ENCODE measurements around the gene PPP1R14C.
"Not testable (repeated sequence)": the region's sequence is repeated elsewhere in the genome, so short reads cannot be mapped to it uniquely, and the experiment has no call there.

The PPP1R14C gene

DNA sequence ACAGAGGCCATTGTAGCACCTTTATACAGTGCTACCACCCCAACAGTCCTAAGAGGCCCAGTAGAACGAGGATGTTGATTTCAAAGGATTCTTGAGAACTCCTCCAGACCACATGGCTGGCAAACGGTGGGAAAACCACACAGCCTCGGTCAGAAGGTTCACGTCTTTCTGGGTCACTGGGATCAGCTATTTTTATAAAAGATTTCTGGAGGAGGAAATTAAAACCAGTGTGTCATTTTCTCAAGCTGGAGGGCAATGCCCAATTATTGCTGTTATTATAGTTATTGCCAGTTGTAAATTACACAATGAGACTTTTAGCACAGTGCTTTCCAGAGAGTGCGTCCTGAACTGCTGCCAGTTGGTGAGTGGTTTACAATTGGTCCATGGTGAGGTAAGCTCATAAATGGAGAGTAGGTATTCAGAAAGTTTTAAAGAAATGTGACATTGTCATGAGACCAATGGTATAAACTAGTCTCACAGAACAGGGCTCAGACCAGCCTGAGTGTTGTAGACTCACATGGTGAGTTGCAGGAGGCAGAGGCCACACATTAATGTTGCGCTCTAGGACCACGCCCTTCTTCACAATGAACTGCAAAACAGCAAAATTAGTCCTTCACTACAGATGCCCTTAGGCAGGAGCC lies 8.4 kb upstream of the PPP1R14C start:
- DNase-seq: no peak

GRCh38 chr6:150137711-150138110 lies 5.1 kb upstream of the PPP1R14C start:
- peak in 4 of 42 donors; percentile 13 to 41 (median 33) for DNase-seq
- intact Hi-C loops (cut with DNase I): not testable (repeated sequence)

More for the DNA sequence above, 8.4 kb upstream of the PPP1R14C start:
- intact Hi-C loops (cut with DNase I): no loop called here

DNA sequence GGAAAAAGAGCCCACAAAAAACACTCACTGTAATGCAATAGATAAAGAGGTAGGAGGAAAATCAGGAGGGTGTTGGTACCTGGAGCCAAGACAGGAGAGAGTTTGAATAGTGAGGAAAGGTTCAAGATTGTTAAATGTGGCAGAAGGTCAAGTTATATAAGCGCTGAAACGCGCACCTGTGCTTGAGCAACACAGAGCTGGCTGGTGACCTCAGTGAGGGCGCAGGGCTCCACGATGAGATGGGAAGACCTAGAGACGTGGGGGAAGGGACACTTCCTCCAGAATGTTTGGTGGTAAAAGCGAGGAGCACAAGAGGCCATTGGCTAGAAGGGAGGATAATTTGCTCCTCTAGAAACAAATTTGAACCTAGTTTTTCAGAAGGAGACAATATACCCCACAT lies 4.2 kb upstream of the PPP1R14C start:
- intact Hi-C loops (cut with DNase I): no loop called here
- no peak for DNase-seq

DNA sequence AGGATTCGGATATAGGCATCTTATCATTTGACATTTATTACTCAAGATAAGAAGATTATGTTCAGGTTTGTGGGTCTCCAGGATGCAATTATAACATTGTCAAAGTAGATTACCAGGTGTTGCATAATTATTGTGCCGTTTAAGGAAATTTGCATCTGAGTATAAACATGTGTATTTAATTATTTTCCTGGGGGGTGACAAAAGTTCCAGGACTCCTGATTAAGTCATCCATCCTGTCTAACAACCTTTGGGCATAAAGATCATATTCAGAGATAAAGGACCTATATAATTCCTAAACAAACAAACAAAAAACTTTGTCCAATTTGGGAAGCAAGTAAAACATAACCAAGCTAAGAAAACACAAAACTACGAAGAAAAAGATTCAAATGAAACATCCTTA lies 3.3 kb upstream of the PPP1R14C start:
- intact Hi-C loops (cut with DNase I): no loop called here

GRCh38 chr6:150140236-150140969 lies 2.4 kb upstream of the PPP1R14C start:
- DNase-seq: no peak
- intact Hi-C loops (cut with DNase I): no loop called here

More for the DNA sequence above, 3.3 kb upstream of the PPP1R14C start:
- DNase-seq: no peak

GRCh38 chr6:150142097-150142669 lies 661 bp upstream of the PPP1R14C start:
- DNase-seq: peak in 21 of 42 donors; percentile 8 to 58 (median 37)
- intact Hi-C loops (cut with DNase I): no loop called here

DNA sequence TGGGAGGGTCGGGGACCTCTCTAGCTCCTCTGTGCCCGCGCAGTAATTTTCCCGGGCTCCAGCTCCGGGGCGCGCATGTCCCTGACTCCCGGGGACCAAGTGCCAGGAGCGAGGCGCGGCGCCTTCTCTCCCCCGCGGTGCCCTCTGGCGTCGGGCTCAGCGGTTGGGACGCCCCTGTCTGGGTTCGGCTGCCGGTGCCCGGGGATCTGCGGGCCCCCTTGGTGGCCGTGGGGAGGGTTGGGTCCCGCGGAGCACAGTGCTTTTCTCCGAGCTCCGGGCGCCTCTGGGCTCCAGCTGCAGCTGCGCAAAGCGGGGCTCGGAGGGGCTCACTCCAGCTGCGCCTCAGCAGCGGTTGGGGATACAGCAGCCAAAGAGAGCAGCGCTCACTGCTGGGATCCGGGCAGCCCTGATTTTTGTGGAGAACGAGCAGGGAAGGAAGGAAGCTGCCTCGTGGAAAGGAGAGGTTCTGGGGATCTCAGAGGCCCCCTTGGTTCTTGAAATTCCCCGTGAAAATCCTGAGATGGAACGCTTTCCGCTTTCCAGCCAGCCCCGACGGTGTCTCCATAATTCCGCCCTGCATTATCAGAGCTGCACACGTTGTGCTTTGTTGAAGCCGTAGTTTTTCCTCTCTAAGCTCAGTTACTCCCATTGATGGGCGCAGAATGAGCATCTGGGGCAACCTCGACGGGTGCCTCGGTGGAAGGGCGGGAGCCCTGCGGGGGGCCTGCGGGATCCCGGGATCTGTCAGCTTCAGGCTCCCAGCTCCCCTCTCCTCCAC lies 861 bp downstream of the PPP1R14C start:
- peak in 39 of 42 donors; percentile 12 to 70 (median 41) for DNase-seq
- intact Hi-C loops (cut with DNase I): no loop called here

GRCh38 chr6:150144294-150144868 lies 1.5 kb downstream of the PPP1R14C start:
- intact Hi-C loops (cut with DNase I): no loop called here
- no peak for DNase-seq

DNA sequence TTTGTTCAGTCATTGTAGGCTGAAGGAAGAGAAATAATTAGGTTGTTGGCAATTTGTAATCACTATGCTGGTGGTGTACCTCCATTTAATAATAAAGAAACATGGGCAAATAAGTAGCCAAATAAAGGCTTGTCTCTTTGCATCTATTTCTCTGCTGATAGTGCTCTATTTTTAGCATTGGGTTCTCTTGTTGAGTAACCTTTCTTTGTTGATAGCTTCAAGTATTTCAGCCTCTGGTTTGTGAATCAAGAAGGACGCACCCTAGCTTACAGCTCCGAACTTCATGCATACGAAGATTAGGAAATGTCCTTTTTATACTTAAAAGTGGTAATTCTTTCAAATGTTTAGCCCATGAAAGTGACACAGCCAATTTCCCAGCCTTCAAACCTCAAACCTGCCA lies 2.6 kb downstream of the PPP1R14C start:
- DNase-seq: no peak
- intact Hi-C loops (cut with DNase I): no loop called here

DNA sequence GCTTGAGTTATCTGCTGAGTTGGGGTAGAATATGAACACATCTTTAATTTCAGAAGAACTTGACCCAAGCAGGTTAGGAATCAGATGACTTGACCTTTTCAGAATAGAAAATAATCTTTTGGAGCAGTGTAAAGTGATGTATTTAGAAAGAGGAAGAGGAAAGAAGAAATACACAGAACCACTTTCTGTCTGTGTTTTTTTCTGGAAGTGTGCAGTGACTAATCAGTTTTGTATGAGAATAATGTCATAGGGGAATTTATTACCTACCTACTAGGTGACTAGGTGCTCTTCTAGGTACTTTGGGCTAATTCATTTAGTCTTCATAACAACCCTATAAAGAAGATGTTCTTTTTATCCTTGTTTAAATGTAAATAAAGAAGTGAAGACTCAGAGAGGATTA lies 3.0 kb downstream of the PPP1R14C start:
- intact Hi-C loops (cut with DNase I): no loop called here
- no peak for DNase-seq

DNA sequence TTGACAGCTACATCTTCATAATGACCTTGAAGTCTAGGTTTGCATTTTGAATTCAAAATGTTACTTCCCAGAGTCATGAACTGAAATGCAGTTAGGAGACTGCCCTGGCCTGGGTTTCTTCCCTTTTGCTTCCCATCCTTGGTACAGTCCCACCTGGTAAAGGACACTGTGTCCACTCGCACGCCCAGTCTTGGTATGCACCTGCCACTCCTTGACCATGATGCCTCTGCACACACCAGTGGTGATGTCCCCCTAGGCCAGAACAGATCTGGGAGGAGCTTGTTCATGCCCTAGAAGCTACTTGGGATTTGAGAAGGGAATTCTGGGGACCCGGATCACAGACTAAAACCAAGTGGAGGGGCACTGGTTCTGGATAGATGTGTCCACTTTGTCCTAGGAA lies 3.6 kb downstream of the PPP1R14C start:
- DNase-seq: no peak
- intact Hi-C loops (cut with DNase I): no loop called here

- DNase-seq: no peak
- intact Hi-C loops (cut with DNase I): no loop called here
Measured at GRCh38 chr6:150149146-150149545, 6.3 kb downstream of the PPP1R14C start.

DNA sequence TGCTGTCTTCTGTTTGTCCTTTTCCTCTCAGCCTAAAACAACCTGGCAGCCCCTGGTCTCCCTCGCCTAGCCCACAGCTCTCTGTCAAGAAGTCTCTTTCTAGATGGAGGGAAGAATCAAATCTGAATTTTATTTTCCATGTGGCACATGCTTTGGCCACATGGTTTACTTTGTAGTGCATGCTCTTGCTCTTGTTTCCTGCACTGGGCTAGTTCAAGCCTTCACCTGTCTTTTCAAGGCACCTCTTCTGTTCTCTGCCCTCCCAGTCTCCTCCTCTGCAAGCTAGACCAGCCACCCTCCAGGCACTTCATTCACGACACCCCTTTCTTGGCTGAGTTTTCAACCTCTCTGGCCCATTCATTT lies 7.6 kb downstream of the PPP1R14C start:
- intact Hi-C loops (cut with DNase I): no loop called here
- no peak for DNase-seq

- intact Hi-C loops (cut with DNase I): no loop called here
- peak in 12 of 42 donors; percentile 11 to 58 (median 24) for DNase-seq
Measured at GRCh38 chr6:150150821-150151646, 8.2 kb downstream of the PPP1R14C start.

GRCh38 chr6:150152891-150153876 lies 10.3 kb downstream of the PPP1R14C start:
- no peak for DNase-seq
- intact Hi-C loops (cut with DNase I): no loop called here

GRCh38 chr6:150153905-150154492 lies 11.2 kb downstream of the PPP1R14C start:
- intact Hi-C loops (cut with DNase I): no loop called here
- DNase-seq: no peak

DNA sequence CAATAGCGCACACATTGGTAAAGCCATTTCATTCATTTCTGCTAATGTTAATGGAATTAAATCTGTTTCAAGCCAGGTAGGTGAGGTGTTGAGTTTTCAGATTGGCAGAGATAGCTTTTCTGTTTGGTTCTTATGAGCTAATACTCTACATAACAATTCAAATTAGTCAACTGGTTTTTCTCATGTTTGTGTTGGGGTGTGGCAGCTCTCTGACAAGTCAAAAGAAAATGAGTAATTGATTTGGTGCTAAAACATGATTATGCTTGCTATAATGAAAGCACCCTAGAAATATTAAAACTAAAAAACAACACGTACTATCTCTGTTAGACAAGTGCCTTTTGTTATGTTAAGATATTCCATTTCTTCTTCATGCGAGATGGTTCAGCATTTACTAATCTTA lies 13.6 kb downstream of the PPP1R14C start:
- intact Hi-C loops (cut with DNase I): no loop called here
- DNase-seq: no peak
